H1 (cell line): ENCODE data around the gene EEPD1. TPM values are rescaled to one million over a fixed set of nuclear protein-coding genes. Genes with fewer than 3 reads are reported as not detected.
A peak's percentile ranks its signal among the peaks of the same experiment; 100 is the strongest.

Source experiments
- CTCF ChIA-PET: fragments of 300-600 bp; sonication (Branson Sonifier 250); formaldehyde crosslinking; loops from one replicate; lab custom pipeline; 2021; ENCODE audit not compliant: partially characterized antibody; lab: Charles Lee
- POLR2A ChIA-PET: fragments of 300-600 bp; sonication (Branson Sonifier 250); formaldehyde crosslinking; loops from one replicate; lab custom pipeline; 2021; ENCODE audit warnings: inconsistent platforms; ENCODE audit not compliant: partially characterized antibody; lab: Charles Lee
- DNase-seq, 2 experiments: peaks; one replicate each; pipeline versions ENCODE4 v3.0.0 to v3.0.0-alpha.2; 2010 to 2022; ENCODE audit warnings: low spot score in 2 of 2, low read depth in 1 of 2, mixed read lengths in 1 of 2
- FAIRE-seq: peaks from 2 replicates; lab custom pipeline; 2011; peaks lifted over from hg19 to GRCh38; lab: Jason Lieb, UNC
- H2AFZ ChIP-seq: 2 replicates; pipeline ENCODE4 v1.8.1; 2012; ENCODE audit warnings: low read length, inconsistent platforms
- H2AK5ac ChIP-seq: 2 replicates; pipeline ENCODE4 v1.6.1; 2013; ENCODE audit warnings: low read depth, low read length
- H2BK120ac ChIP-seq: replicated peaks from 2 replicates; pipeline ENCODE3; 2013; ENCODE audit warnings: low read depth, low read length, inconsistent platforms
- H2BK12ac ChIP-seq: 2 replicates; pipeline ENCODE4 v1.6.1; 2013; ENCODE audit warnings: low read depth, low read length
- H2BK15ac ChIP-seq: 2 replicates; pipeline ENCODE4 v1.6.1; 2013; ENCODE audit warnings: low read length
- H2BK20ac ChIP-seq: 2 replicates; pipeline ENCODE4 v1.6.1; 2013; ENCODE audit warnings: low read length
- H2BK5ac ChIP-seq: 2 replicates; pipeline ENCODE4 v1.6.1; 2013; ENCODE audit warnings: low read depth, low read length
- H3K14ac ChIP-seq: 2 replicates; pipeline ENCODE4 v1.6.1; 2013; ENCODE audit warnings: inconsistent platforms; ENCODE audit not compliant: insufficient read length
- H3K18ac ChIP-seq: 2 replicates; pipeline ENCODE4 v1.6.1; 2013; ENCODE audit warnings: low read length; ENCODE audit errors: extremely low read depth
- H3K23ac ChIP-seq: 2 replicates; pipeline ENCODE4 v1.6.1; 2013; ENCODE audit warnings: inconsistent platforms; ENCODE audit not compliant: insufficient read length
- H3K23me2 ChIP-seq: 2 replicates; pipeline ENCODE4 v1.6.1; 2013; ENCODE audit warnings: low read depth, low read length
- H3K27ac ChIP-seq: 2 replicates; pipeline ENCODE4 v1.6.1; 2011; ENCODE audit warnings: low read depth, low read length, inconsistent platforms
- H3K27me3 ChIP-seq, 4 experiments: replicated peaks in 1 of 4; 1 replicate in 1 of 4; 2 replicates in 3 of 4; pipeline versions ENCODE4 v1.6.1 to v1.8.1; 2011 to 2013; ENCODE audit warnings: low read length in 3 of 4, mild to moderate bottlenecking in 3 of 4, inconsistent platforms in 2 of 4, mixed read lengths in 2 of 4, moderate library complexity in 1 of 4; ENCODE audit not compliant: control insufficient read depth in 3 of 4, insufficient read depth in 3 of 4; ENCODE audit errors: extremely low read depth in 1 of 4
- H3K36me3 ChIP-seq, 4 experiments: 2 replicates each; pipeline versions ENCODE4 v1.6.1 to v1.8.1; 2011 to 2013; ENCODE audit warnings: mild to moderate bottlenecking in 4 of 4, low read length in 3 of 4, moderate library complexity in 2 of 4, control low read depth in 1 of 4, inconsistent platforms in 1 of 4; ENCODE audit not compliant: insufficient read depth in 4 of 4, control insufficient read depth in 2 of 4
- H3K4ac ChIP-seq: replicated peaks from 2 replicates; pipeline ENCODE3; 2013; ENCODE audit warnings: low read length, low read depth, mixed read lengths, inconsistent platforms; ENCODE audit not compliant: insufficient read length
- H3K4me1 ChIP-seq, 4 experiments: replicated peaks in 1 of 4; 1 replicate in 1 of 4; 2 replicates in 3 of 4; pipeline versions ENCODE4 v1.6.1 to v1.8.1; 2011 to 2013; ENCODE audit warnings: low read length in 3 of 4, inconsistent platforms in 2 of 4, mixed read lengths in 1 of 4; ENCODE audit not compliant: insufficient read depth in 4 of 4, control insufficient read depth in 3 of 4
- H3K4me2 ChIP-seq, 2 experiments: 2 replicates each; pipeline versions ENCODE4 v1.6.1 to v1.8.1; 2011 to 2013; ENCODE audit warnings: low read depth in 2 of 2, low read length in 2 of 2, control low read depth in 1 of 2, inconsistent platforms in 1 of 2, mild to moderate bottlenecking in 1 of 2; ENCODE audit not compliant: insufficient read depth in 1 of 2
- H3K4me3 ChIP-seq, 4 experiments: fragments of 200-600, 300-600 bp in 1 of 4; sonication (generic), shearing (Covaris generic), sonication (Bioruptor Twin) in 1 of 4; 2 replicates each; pipeline versions ENCODE4 v1.5.1 to v1.8.1; 2011 to 2016; ENCODE audit warnings: low read length in 4 of 4, low read depth in 3 of 4, control low read depth in 2 of 4, inconsistent platforms in 2 of 4, mild to moderate bottlenecking in 2 of 4, mixed read lengths in 1 of 4, moderate library complexity in 1 of 4; ENCODE audit not compliant: insufficient read depth in 2 of 4; ENCODE audit errors: extremely low read depth in 1 of 4
- H3K56ac ChIP-seq: replicated peaks from 2 replicates; pipeline ENCODE3; 2013; ENCODE audit warnings: low read depth, mild to moderate bottlenecking, mixed read lengths, low read length, inconsistent platforms; ENCODE audit not compliant: insufficient read length
- H3K79me1 ChIP-seq: 2 replicates; pipeline ENCODE4 v1.6.1; 2013; ENCODE audit warnings: low read depth, low read length, control low read depth
- H3K79me2 ChIP-seq, 2 experiments: 2 replicates each; pipeline versions ENCODE4 v1.6.1 to v1.8.1; 2012 to 2013; ENCODE audit warnings: low read length in 2 of 2, mild to moderate bottlenecking in 2 of 2, inconsistent platforms in 1 of 2; ENCODE audit not compliant: insufficient read depth in 2 of 2, control insufficient read depth in 1 of 2
- H3K9ac ChIP-seq, 4 experiments: replicated peaks in 1 of 4; 1 replicate in 1 of 4; 2 replicates in 3 of 4; pipeline versions ENCODE4 v1.6.1 to v1.8.1; 2011 to 2013; ENCODE audit warnings: low read depth in 3 of 4, low read length in 3 of 4, control low read depth in 2 of 4, mild to moderate bottlenecking in 2 of 4, moderate library complexity in 2 of 4, inconsistent platforms in 1 of 4; ENCODE audit errors: extremely low read depth in 1 of 4
- H3K9me3 ChIP-seq, 2 experiments: 2 replicates each; pipeline versions ENCODE4 v1.6.1 to v1.8.1; 2012 to 2013; ENCODE audit warnings: mild to moderate bottlenecking in 2 of 2, moderate library complexity in 2 of 2, control low read depth in 1 of 2, inconsistent platforms in 1 of 2, low read depth in 1 of 2, low read length in 1 of 2, mixed read lengths in 1 of 2; ENCODE audit not compliant: insufficient read depth in 2 of 2
- H4K20me1 ChIP-seq, 2 experiments: replicated peaks in 1 of 2; 2 replicates each; pipeline versions ENCODE3 to v1.8.1; 2011 to 2013; ENCODE audit warnings: inconsistent platforms in 2 of 2, low read length in 2 of 2, mild to moderate bottlenecking in 1 of 2; ENCODE audit not compliant: insufficient read depth in 2 of 2, control insufficient read depth in 1 of 2
- H4K5ac ChIP-seq: 2 replicates; pipeline ENCODE4 v1.6.1; 2013; ENCODE audit warnings: low read length, low read depth, mixed read lengths, inconsistent platforms; ENCODE audit not compliant: insufficient read length
- H4K8ac ChIP-seq: 2 replicates; pipeline ENCODE4 v1.8.0; 2013; ENCODE audit warnings: mild to moderate bottlenecking, moderate library complexity, low read length, inconsistent platforms; ENCODE audit not compliant: insufficient read depth; ENCODE audit errors: extremely low read depth
- H4K91ac ChIP-seq: replicated peaks from 2 replicates; pipeline ENCODE3; 2013; ENCODE audit warnings: low read length, mixed read lengths, inconsistent platforms; ENCODE audit not compliant: insufficient read length
- CREB1 ChIP-seq: IDR thresholded peaks from 2 replicates; pipeline ENCODE4 v1.6.1; 2012; ENCODE audit warnings: inconsistent platforms
- GTF2F1 ChIP-seq: IDR thresholded peaks from 2 replicates; pipeline ENCODE4 v1.6.1; 2012; ENCODE audit warnings: low read depth, low read length, improper control_type of control experiment, borderline replicate concordance
- HDAC2 ChIP-seq, 2 experiments: fragments of 300-600 bp in 1 of 2; sonication (generic) in 1 of 2; IDR thresholded peaks; 2 replicates each; pipeline ENCODE4 v1.6.1; 2011 to 2012; ENCODE audit warnings: low read depth in 2 of 2, low read length in 2 of 2, mild to moderate bottlenecking in 2 of 2, moderate library complexity in 2 of 2, borderline replicate concordance in 1 of 2, inconsistent platforms in 1 of 2
- HDAC6 ChIP-seq: IDR thresholded peaks from one replicate; pipeline ENCODE4 v1.7.1; 2012; ENCODE audit warnings: low read depth, mild to moderate bottlenecking, inconsistent platforms, low read length, moderate library complexity
- POLR2A ChIP-seq, 2 experiments: IDR thresholded peaks; 1 replicate in 1 of 2; 2 replicates in 1 of 2; pipeline ENCODE4 v1.6.1; 2011; ENCODE audit warnings: low read depth in 2 of 2, low read length in 2 of 2, mild to moderate bottlenecking in 2 of 2; ENCODE audit errors: control extremely low read depth in 1 of 2
- SP4 ChIP-seq: IDR thresholded peaks from 2 replicates; pipeline ENCODE4 v1.6.1; 2012; ENCODE audit warnings: low read length, inconsistent platforms
- SUZ12 ChIP-seq: fragments of 200-600 bp; sonication (generic); IDR thresholded peaks from 2 replicates; pipeline ENCODE4 v1.6.1; 2012; ENCODE audit warnings: mild to moderate bottlenecking, inconsistent platforms, low read length, moderate library complexity, mixed read lengths
- TBP ChIP-seq: IDR thresholded peaks from 2 replicates; pipeline ENCODE4 v1.6.1; 2011; ENCODE audit warnings: low read depth, low read length, improper control_type of control experiment
- WGBS, 2 experiments: shearing (Covaris generic) in 1 of 2; methylation state at CpG; one replicate each; pipeline versions ENCODE4 v1.1.6 to v1.1.7; 2013 to 2015; ENCODE audit warnings: low lambda C conversion rate in 2 of 2, mixed read lengths in 2 of 2, inconsistent platforms in 1 of 2, low coverage in 1 of 2, missing lambda C conversion rate in 1 of 2; ENCODE audit not compliant: insufficient replicate concordance in 2 of 2, insufficient coverage in 1 of 2, insufficient read length in 1 of 2; ENCODE audit errors: extremely low coverage in 1 of 2, missing lambda C conversion rate in 1 of 2; 5-methylcytosine and 5-hydroxymethylcytosine counted together
- polyA plus RNA-seq, 7 experiments: library from polyadenylated mRNA; depleted of rRNA in 3 of 7; stranded (reverse) in 5 of 7; unstranded in 2 of 7; fragments of >200 nt in 5 of 7; fragments of 200-250 nt in 2 of 7; gene quantifications; 1 replicate in 5 of 7; 2 replicates in 1 of 7; 4 replicates in 1 of 7; pipeline versions ENCODE4 v1.2.1 to v1.2.3, GENCODE V29; 2011 to 2013; ENCODE audit warnings: missing spikeins in 2 of 7, mixed read lengths in 2 of 7
- total RNA-seq: library from RNA; stranded (reverse); fragmentation: NEBNext Ultra II Directional; extraction: Animal tissue kit (Norgen Biotek cat#: 25700); gene quantifications from 2 replicates; pipeline ENCODE4 v1.2.1, GENCODE V29; 2021

The EEPD1 gene
- total and polyA plus RNA-seq, 2 of the 8 experiments (the other 6 are each of a cell fraction or from before 2014, with no cell fraction given), result 3.1 to 7.8 TPM

DNA sequence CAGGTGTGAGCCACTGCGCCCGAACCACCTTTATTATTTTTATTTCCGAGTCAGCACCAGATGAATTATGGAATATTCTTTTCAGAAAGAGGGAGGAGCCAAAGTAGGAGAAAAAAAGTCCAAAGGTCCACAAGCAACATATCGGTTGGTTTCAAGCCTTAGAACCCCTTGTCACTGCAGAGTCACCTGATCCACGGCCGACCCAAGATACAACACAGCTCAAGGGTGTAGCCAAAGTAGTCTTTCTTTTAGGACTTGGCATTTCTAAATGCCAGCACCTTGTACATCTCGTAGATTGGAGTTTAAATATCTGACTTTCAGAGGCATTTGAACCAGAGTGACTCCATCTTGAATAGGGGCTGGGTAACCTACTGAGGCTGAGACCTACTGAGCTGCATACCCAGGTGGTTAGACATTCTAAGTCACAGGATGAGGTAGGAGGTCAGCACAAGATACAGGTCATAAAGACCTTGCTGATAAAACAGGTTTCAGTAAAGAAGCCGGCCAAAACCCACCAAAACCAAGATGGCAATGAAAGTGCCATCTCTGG, 122.8 kb downstream of the EEPD1 start:
- WGBS, 2 experiments, result 87% methylated on average over 8 of the region's 8 CpGs; no CpG with 5 or more reads in 1 of the 2 experiments

More for the DNA sequence above, 122.8 kb downstream of the EEPD1 start:
- Histone ChIP-seq H3K27me3 (no peaks in the 10 kb centered on the region), H3K23ac (no peak overlapping the region), H2AFZ (no peak overlapping the region), H3K56ac (no peak overlapping the region), H3K4ac (no peak overlapping the region), H2BK120ac (no peak overlapping the region), H3K23me2 (no peaks in the 10 kb centered on the region), H3K79me2 (no peaks in the 10 kb centered on the region), H3K18ac (peak overlapping the region; percentile 24; the same call in 1 of the 2 replicates)
- TF ChIP-seq POLR2A (IDR thresholded peaks at IDR 0.05; ENCODE audit: control extremely low read depth in 1 of 2, low read depth in 2 of 2, low read length in 2 of 2), result no peak
- no peak for TF ChIP-seq TBP
- TF ChIP-seq SP4, result no peak
- no peak for TF ChIP-seq SUZ12
- no peak for TF ChIP-seq CREB1
- no peak for TF ChIP-seq HDAC2 (IDR thresholded peaks at IDR 0.05; ENCODE audit: borderline replicate concordance in 1 of 2, low read depth in 2 of 2, low read length in 2 of 2)
- no peak for TF ChIP-seq GTF2F1
- no peak for TF ChIP-seq HDAC6
- TF ChIP-seq, all 59 proteins: peak for 0
- DNase-seq (no peak), FAIRE-seq (no peak)
- Histone ChIP-seq H3K14ac (no peak overlapping the region), H3K4me2 (no peak overlapping the region), H4K8ac (no peak overlapping the region), H2AK5ac (no peak overlapping the region), H3K36me3 (no peaks in the 10 kb centered on the region), H3K9ac (no peak overlapping the region), H2BK15ac (no peak overlapping the region), H4K5ac (no peak overlapping the region), H2BK20ac (peak overlapping the region; percentile 75; the same call in 1 of the 2 replicates), H2BK12ac (no peak overlapping the region), H3K4me1 (peaks cover 21 to 46% (median 41%) of the 10 kb centered on the region in 4 experiments), H3K79me1 (no peaks in the 10 kb centered on the region), H3K4me3 (no peak overlapping the region), H4K91ac (no peak overlapping the region), H3K9me3 (no peaks in the 10 kb centered on the region), H3K27ac (no peak overlapping the region), H2BK5ac (no peak overlapping the region), H4K20me1 (no peaks in the 10 kb centered on the region)
- ChIA-PET CTCF (interaction anchor here (0.7 to 7.6 kb wide), 6 partner anchors 8 to 18 kb away, joined by 3 to 36 read pairs (median 6); no protein-coding TSS in a partner anchor), POLR2A (no interaction called here)
